Vagina (tissue), 2 donors: ENCODE results near the gene CISTR.

ENCODE experiments used
- CTCF ChIP-seq, 3 experiments: fragments of 450-650 bp in 2 of 3; fragments of 200-600 bp in 1 of 3; sonication (generic) in 1 of 3; IDR thresholded peaks; one replicate each; pipeline ENCODE4 v1.5.1; 2017 to 2019; ENCODE audit warnings: antibody characterized with exemption in 3 of 3, mild to moderate bottlenecking in 2 of 3, moderate library complexity in 2 of 3
- POLR2A ChIP-seq, 2 donors: fragments of 450-650 bp; IDR thresholded peaks; one replicate each; pipeline ENCODE4 v1.6.1; 2017; ENCODE audit warnings: antibody characterized with exemption in 2 of 2, mild to moderate bottlenecking in 2 of 2, moderate library complexity in 2 of 2
- POLR2AphosphoS5 ChIP-seq, 2 donors: sonication (generic); formaldehyde crosslinking; IDR thresholded peaks; one replicate each; pipeline ENCODE4 v1.9.0; 2017; ENCODE audit warnings: antibody characterized with exemption in 2 of 2, mild to moderate bottlenecking in 2 of 2, low read depth in 1 of 2; ENCODE audit not compliant: insufficient read depth in 1 of 2

GRCh38 chr12:53793221-53793620 lies 41.4 kb upstream of the CISTR start:
- TF ChIP-seq POLR2AphosphoS5 (IDR thresholded peaks at IDR 0.05; ENCODE audit: insufficient read depth in 1 of 2, low read depth in 1 of 2) (no peak), CTCF (IDR thresholded peaks at IDR 0.05) (no peak), POLR2A (IDR thresholded peaks at IDR 0.05) (no peak)
